Left lung (tissue), 10 donors: ENCODE results near the gene EFNA1. TPM values are rescaled to one million over a fixed set of nuclear protein-coding genes. Genes with fewer than 3 reads are reported as not detected.

Experiments used
- ATAC-seq: fragments of 200-7000 bp; cut with Tn5 transposase; one replicate; pipeline ENCODE4 v1.9.1; 2020; ENCODE audit warnings: moderate library complexity
- DNase-seq, 4 donors: peaks; one replicate each; pipeline ENCODE4 v3.0.0-alpha.2; 2013 to 2020
- H3K27ac ChIP-seq, 2 donors: fragments of 200-600 bp; sonication (generic) in 1 of 2; one replicate each; pipeline versions ENCODE4 v1.5.0 to v1.8.0; 2020 to 2021
- H3K27me3 ChIP-seq, 2 donors: fragments of 200-600 bp; sonication (generic) in 1 of 2; one replicate each; pipeline versions ENCODE4 v1.5.0 to v1.8.0; 2020 to 2021
- H3K36me3 ChIP-seq, 2 donors: fragments of 200-600 bp; sonication (generic) in 1 of 2; one replicate each; pipeline versions ENCODE4 v1.5.0 to v1.8.0; 2020 to 2021
- H3K4me1 ChIP-seq, 2 donors: fragments of 200-600 bp; one replicate each; pipeline ENCODE4 v1.8.0; 2021
- H3K4me3 ChIP-seq, 2 donors: fragments of 200-600 bp; sonication (generic) in 1 of 2; one replicate each; pipeline versions ENCODE4 v1.5.0 to v1.8.0; 2020 to 2021; ENCODE audit warnings: mild to moderate bottlenecking in 1 of 2
- H3K9me3 ChIP-seq, 2 donors: fragments of 200-600 bp; sonication (generic) in 1 of 2; one replicate each; pipeline versions ENCODE4 v1.5.0 to v1.8.0; 2020 to 2021
- CTCF ChIP-seq, 2 donors: fragments of 200-600 bp; sonication (generic) in 1 of 2; IDR thresholded peaks; one replicate each; pipeline versions ENCODE4 v1.5.0 to v1.8.0; 2021; ENCODE audit warnings: antibody characterized with exemption in 2 of 2
- intact Hi-C, 2 donors: fragments of 100-400 bp; cut with DNase I; formaldehyde crosslinking; loops; one replicate each; pipeline versions ENCODE4 v1.11.2 to v1.14.2; 2022
- polyA plus RNA-seq, 6 donors: library from polyadenylated mRNA; unstranded; fragments of 120-200 nt; gene quantifications; one replicate each; pipeline ENCODE4 v1.2.1, GENCODE V29; 2013; ENCODE audit not compliant: insufficient read length in 6 of 6
- total RNA-seq, 2 donors: library from RNA; stranded (reverse); fragmentation: NEBNext Ultra II Directional; extraction: Animal tissue kit (Norgen Biotek cat#: 25700); gene quantifications; one replicate each; pipeline ENCODE4 v1.2.1, GENCODE V29; 2021
- donor health status: DM: no; HTN: yes; CAD: no.
- donor health status: DM: no; HTN: no; CAD: no.

EFNA1 gene
- total and polyA plus RNA-seq, 8 donors, result 63.7 to 148 (median 98.4) TPM

- no peaks in the 10 kb centered on the region for H3K9me3 ChIP-seq
- H3K36me3 ChIP-seq, result no peaks in the 10 kb centered on the region
- H3K4me1 ChIP-seq, result peaks cover 33 to 56% of the 10 kb centered on the region in 2 donors
- H3K27ac ChIP-seq, result peak overlapping the region in 1 of 2 donors; percentile 84
- peaks cover 0 to 43% of the 10 kb centered on the region in 2 donors for H3K27me3 ChIP-seq
- intact Hi-C loops, result no loop called here
- ATAC-seq (no peak), DNase-seq (no peak)
- no peak overlapping the region for H3K4me3 ChIP-seq
- TF ChIP-seq CTCF (IDR thresholded peaks at IDR 0.05), result no peak
Observed at GRCh38 chr1:155123801-155124200, 3.9 kb upstream of the EFNA1 start.

- TF ChIP-seq CTCF (IDR thresholded peaks at IDR 0.05), result no peak
- H3K4me3 ChIP-seq, result no peak overlapping the region
- intact Hi-C loops, result no loop called here
- H3K27ac ChIP-seq, result peak overlapping the region; percentile 84 to 86
- ATAC-seq (no peak), DNase-seq (no peak)
- H3K27me3 ChIP-seq, result peaks cover 0 to 53% of the 10 kb centered on the region in 2 donors
- H3K4me1 ChIP-seq, result peaks cover 33 to 60% of the 10 kb centered on the region in 2 donors
- H3K36me3 ChIP-seq, result no peaks in the 10 kb centered on the region
- H3K9me3 ChIP-seq, result no peaks in the 10 kb centered on the region
Observed at GRCh38 chr1:155124503-155125463, 2.9 kb upstream of the EFNA1 start.

GRCh38 chr1:155125511-155125945 is 2.1 kb upstream of the EFNA1 start:
- DNase-seq (no peak), ATAC-seq (no peak)
- H3K27ac ChIP-seq, result peak overlapping the region; percentile 84 to 86
- peaks cover 33 to 60% of the 10 kb centered on the region in 2 donors for H3K4me1 ChIP-seq
- intact Hi-C loops, result no loop called here
- no peak overlapping the region for H3K4me3 ChIP-seq
- no peaks in the 10 kb centered on the region for H3K9me3 ChIP-seq
- no peaks in the 10 kb centered on the region for H3K36me3 ChIP-seq
- H3K27me3 ChIP-seq, result peaks cover 0 to 57% of the 10 kb centered on the region in 2 donors
- TF ChIP-seq CTCF (IDR thresholded peaks at IDR 0.05), result no peak

GRCh38 chr1:155125946-155126555 is 1.6 kb upstream of the EFNA1 start:
- peak; percentile 41 for ATAC-seq
- DNase-seq, result peak in 3 of 4 donors; percentile 57 to 86 (median 69)
- H3K4me3 ChIP-seq, result peak overlapping the region in 1 of 2 donors; percentile 66
- H3K27ac ChIP-seq, result peak overlapping the region; percentile 84 to 86
- intact Hi-C loops, result no loop called here
- no peak for TF ChIP-seq CTCF (IDR thresholded peaks at IDR 0.05)
- H3K4me1 ChIP-seq, result peaks cover 33 to 61% of the 10 kb centered on the region in 2 donors
- peaks cover 0 to 57% of the 10 kb centered on the region in 2 donors for H3K27me3 ChIP-seq
- no peaks in the 10 kb centered on the region for H3K9me3 ChIP-seq
- H3K36me3 ChIP-seq, result peaks cover 0 to under 1% of the 10 kb centered on the region in 2 donors
